Retinal pigment epithelial cell (primary cell): ENCODE data around the gene XKR7.
"Not testable (repeated sequence)": the region's sequence is repeated elsewhere in the genome, so short reads cannot be mapped to it uniquely, and the experiment has no call there.

ENCODE experiments used
- DNase-seq: peaks from one replicate; pipeline ENCODE4 v3.0.0-alpha.2; 2010; ENCODE audit warnings: low read depth
- H3K4me3 ChIP-seq: 2 replicates; pipeline ENCODE4 v1.5.1; 2011; ENCODE audit warnings: mild to moderate bottlenecking, low read length, control low read depth, moderate library complexity
- CTCF ChIP-seq: conservative IDR thresholded peaks from 2 replicates; pipeline ENCODE4 v1.5.1; 2011; ENCODE audit warnings: low read depth, low read length, control low read depth, inconsistent platforms

The XKR7 gene

DNA sequence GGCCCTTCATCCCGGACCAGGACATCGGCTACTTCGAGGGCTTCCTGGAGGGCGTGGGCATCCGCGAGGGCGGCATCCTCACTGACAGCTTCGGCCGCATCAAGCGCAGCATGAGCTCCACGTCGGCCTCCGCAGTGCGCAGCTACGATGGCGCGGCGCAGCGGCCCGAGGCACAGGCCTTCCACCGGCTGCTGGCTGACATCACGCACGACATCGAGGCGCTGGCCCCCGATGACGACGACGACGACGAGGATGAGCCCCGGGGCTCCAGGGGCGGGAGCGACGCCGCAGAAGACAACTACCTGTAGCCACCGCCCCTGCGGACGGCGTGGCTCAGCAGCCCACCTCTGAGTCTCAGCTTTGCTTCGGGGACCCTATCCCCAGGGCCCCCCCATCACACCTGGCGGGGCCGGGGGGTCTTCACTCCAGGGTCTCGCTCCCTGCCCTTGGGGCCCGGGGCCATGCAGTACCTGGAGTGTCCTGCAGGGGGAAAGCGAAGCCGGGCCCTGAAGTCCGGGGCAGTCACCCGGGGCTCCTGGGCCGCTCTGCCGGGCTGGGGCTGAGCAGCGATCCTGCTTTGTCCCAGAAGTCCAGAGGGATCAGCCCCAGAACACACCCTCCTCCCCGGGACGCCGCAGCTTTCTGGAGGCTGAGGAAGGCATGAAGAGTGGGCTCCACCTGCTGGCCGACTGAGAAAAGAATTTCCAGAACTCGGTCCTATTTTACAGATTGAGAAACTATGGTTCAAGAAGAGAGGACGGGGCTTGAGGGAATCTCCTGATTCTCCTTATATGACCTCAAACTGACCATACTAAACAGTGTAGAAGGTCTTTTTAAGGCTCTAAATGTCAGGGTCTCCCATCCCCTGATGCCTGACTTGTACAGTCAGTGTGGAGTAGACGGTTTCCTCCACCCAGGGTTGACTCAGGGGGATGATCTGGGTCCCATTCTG lies 63.3 kb downstream of the XKR7 start:
- peak; percentile 46 for DNase-seq
- H3K4me3 ChIP-seq: peak overlapping the region; percentile 6
- peak; percentile 87 for TF ChIP-seq CTCF

- no peak for DNase-seq
- TF ChIP-seq CTCF: no peak
- H3K4me3 ChIP-seq: no peak overlapping the region
Measured at GRCh38 chr20:32033316-32033715, 65.4 kb downstream of the XKR7 start.

- H3K4me3 ChIP-seq, DNase-seq: not testable (repeated sequence)
Measured at GRCh38 chr20:32033721-32034120, 65.8 kb downstream of the XKR7 start.

DNA sequence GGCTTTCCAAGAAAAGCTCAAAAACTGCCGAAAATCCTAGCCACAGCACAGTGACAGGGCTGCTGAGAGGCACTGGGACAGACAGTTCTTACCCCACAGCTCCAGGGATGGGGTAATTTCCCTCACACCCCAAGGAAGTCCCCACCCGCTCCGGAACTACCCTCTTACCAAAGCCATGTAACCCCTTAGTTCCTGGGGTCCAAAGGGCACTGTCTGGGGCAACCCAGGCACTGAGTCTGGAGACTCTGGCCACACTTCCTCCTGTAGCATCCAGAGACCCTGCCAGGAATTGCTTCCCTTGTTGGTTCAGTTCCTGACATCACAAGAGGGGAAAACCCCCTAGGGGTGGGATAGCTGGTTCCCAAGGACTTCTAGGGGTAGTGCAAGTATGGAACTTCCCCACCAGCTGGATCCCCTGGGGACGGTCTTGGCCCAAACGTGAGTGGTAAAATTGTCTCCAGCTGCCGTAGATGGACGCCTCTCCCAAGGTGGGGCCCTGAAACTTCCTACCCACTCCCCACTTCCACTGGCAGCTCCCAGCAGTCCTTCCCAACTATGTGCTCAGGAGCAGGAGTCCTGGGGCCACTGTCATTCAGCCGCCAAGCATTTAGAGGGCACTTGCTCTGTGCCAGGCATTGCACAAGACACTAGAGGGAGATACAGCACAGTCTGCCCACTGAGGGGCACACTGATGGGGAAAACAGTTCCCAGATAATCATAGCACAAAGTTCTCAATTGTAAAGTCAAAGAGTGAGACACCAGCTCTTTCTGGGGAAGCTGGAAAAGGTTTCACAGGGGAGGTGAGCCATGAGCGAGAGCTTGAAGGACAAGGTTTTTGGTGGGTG lies 66.9 kb downstream of the XKR7 start:
- DNase-seq: no peak
- no peak overlapping the region for H3K4me3 ChIP-seq
- TF ChIP-seq CTCF: peak; percentile 23

- no peak for TF ChIP-seq CTCF
- H3K4me3 ChIP-seq: no peak overlapping the region
- no peak for DNase-seq
Measured at GRCh38 chr20:32035426-32035779, 67.5 kb downstream of the XKR7 start.

DNA sequence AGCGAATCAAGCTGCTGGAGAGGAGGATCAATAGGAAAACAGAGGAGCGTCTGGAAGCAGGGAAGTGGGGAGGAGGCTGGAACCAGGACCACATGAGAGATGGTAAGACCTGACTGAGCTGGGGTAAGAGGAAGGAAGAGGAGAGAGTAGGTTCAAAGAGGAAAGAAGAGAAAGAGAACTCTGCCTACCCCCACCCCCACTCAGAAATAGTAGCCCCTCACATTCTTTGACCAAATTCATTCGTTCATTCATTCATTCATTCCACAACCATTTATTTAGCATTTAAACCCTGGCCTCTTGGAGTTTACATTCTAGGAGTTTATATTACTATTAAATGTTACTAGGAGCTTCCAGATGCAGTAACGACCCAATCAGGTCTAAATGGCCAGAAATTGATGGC lies 68.3 kb downstream of the XKR7 start:
- no peak overlapping the region for H3K4me3 ChIP-seq
- TF ChIP-seq CTCF: no peak
- DNase-seq: no peak

DNA sequence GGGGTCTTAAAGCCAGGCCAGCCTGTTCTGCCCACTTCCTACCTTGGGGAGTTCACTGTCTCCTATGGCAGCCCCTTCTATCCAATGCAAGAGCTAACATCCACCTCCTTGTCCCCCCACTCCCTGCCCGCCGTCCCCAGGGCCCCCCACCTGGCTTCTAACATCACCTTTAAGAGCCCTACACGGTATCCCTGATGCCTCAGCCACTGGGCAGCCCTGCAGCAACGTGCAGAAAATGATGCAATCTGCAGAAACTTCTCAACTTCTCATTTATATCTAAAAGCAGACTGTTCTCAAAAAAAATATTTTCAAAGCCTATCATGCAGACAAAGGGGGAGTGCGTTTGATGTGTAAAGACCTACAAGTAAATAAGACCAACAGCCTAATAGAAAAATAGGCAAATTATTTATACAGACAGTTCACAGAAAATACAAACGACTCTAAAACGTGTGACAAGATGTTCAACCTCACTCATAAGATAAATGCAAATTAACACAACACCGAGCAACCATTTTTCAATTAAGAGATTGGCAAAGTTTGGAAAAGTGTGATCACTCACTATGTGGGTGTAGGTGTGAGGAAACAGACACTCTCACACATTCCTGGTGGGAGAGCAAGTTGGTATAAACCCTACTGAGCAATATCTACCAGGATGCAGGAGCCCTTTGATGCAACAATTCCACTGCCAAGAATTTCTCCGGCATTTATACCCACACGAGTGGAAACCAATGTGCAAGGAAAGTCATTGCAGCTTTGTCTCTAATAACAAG lies 69.0 kb downstream of the XKR7 start:
- DNase-seq: no peak
- H3K4me3 ChIP-seq: no peak overlapping the region
- TF ChIP-seq CTCF: no peak
